Measurements from ENCODE around the gene BOK. TPM values are rescaled to one million over a fixed set of nuclear protein-coding genes. Genes with fewer than 3 reads are reported as not detected.

The BOK gene
- total and polyA plus RNA-seq, 10 of the 15 experiments (the other 5 are each of a cell fraction or from before 2014, with no cell fraction given), result 0.04 to 0.15 (median 0.12) TPM; not detected in 7

- Histone ChIP-seq H3K36me3 (ENCODE audit: control insufficient read depth in 2 of 2, insufficient read depth in 2 of 2, low read length in 1 of 2) (peaks cover 4 to 8% of the 10 kb centered on the region in 2 experiments), H3K4me1 (ENCODE audit: control insufficient read depth, insufficient read depth, low read length) (peaks cover 9% of the 10 kb centered on the region), H3K9me3 (replicated peaks; ENCODE audit: control insufficient read depth, insufficient read depth, low read length) (no peaks in the 10 kb centered on the region), H3K4me2 (ENCODE audit: control insufficient read depth, insufficient read depth) (peak overlapping the region; percentile 95), H3K79me2 (ENCODE audit: control insufficient read depth, insufficient read depth, low read length) (peaks cover 29% of the 10 kb centered on the region), H3K4me3 (no peak overlapping the region), H3K27me3 (replicated peaks in 1 of 2; ENCODE audit: control insufficient read depth in 2 of 2, insufficient read depth in 2 of 2, low read length in 1 of 2) (no peaks in the 10 kb centered on the region), H2AFZ (ENCODE audit: control insufficient read depth, low read depth, low read length) (no peak overlapping the region), H4K20me1 (ENCODE audit: control insufficient read depth, insufficient read depth) (no peaks in the 10 kb centered on the region), H3K27ac (ENCODE audit: control insufficient read depth, insufficient read depth) (no peak overlapping the region), H3K9ac (ENCODE audit: control insufficient read depth, insufficient read depth, low read length) (no peak overlapping the region)
- in situ Hi-C loops (cut with MboI), result no loop called here
- ChIA-PET RAD21 (ENCODE audit: unreplicated experiment) (no interaction called here), POLR2A (no interaction called here), CTCF (no interaction called here), SMC1A (ENCODE audit: uncharacterized antibody, unreplicated experiment) (interaction anchor here (0.8 kb wide), 1 partner anchor 10 kb away, joined by 3 read pairs; no protein-coding TSS in a partner anchor)
- FAIRE-seq (no peak), ATAC-seq (no peak), DNase-seq (ENCODE audit: low read depth, low spot score) (no peak)
- intact Hi-C loops (cut with micrococcal nuclease; ENCODE audit: unreplicated experiment), result loop anchor here (10.0 kb wide), 1 partner anchor 262 kb away; the partner anchor contains the start of gene FARP2
- TSS peak; percentile 54 for BruUV-seq (replicated peaks)
- 91% methylated on average over 29 of the region's 30 CpGs for WGBS (ENCODE audit: insufficient coverage, insufficient replicate concordance, low lambda C conversion rate, missing lambda C conversion rate)
- no peak for TF ChIP-seq EZH2 (IDR thresholded peaks at IDR 0.05; ENCODE audit: borderline replicate concordance, control insufficient read depth, low read depth, low read length)
- TF ChIP-seq ZBTB40 (IDR thresholded peaks at IDR 0.05; ENCODE audit: borderline replicate concordance), result no peak
- TF ChIP-seq IKZF2 (IDR thresholded peaks at IDR 0.05), result no peak
- TF ChIP-seq SUPT20H (IDR thresholded peaks at IDR 0.05; ENCODE audit: borderline replicate concordance, control insufficient read depth, low read depth, low read length), result no peak
These were observed 57.9 kb downstream of the BOK start for GRCh38 chr2:241616168-241617125.

Data from GM12878 (cell line).